HCT116 (cell line): Measurements from ENCODE around the gene DNMT3A. TPM values are rescaled to one million over a fixed set of nuclear protein-coding genes. Genes with fewer than 3 reads are reported as not detected.

Experiments
- ATAC-seq: fragments of 200-7000 bp; cut with Tn5 transposase; 2 replicates; pipeline ENCODE4 v1.9.1; 2020; ENCODE audit warnings: mild to moderate bottlenecking, moderate library complexity
- BruUV-seq: library from RNA; stranded (reverse); fragments of 400-500 nt; replicated peaks from 2 replicates; lab custom pipeline; 2021; lab: Mats Ljungman, UMichigan
- CTCF ChIA-PET: fragments of 300-600 bp; sonication (Branson Sonifier 250); formaldehyde crosslinking; loops from one replicate; lab custom pipeline; 2021; ENCODE audit warnings: antibody characterized with exemption; lab: Charles Lee
- POLR2A ChIA-PET: fragments of 300-600, 350-600 bp; sonication (Branson Sonifier 250); formaldehyde crosslinking; loops from one replicate; lab custom pipeline; 2021; ENCODE audit warnings: antibody characterized with exemption; lab: Charles Lee
- RAD21 ChIA-PET, 2 experiments: fragments of 300-600 bp; sonication (Branson Sonifier 250); formaldehyde crosslinking; loops; one replicate each; lab custom pipeline; 2023; ENCODE audit warnings: low total read pairs in 2 of 2; ENCODE audit not compliant: uncharacterized antibody in 2 of 2, unreplicated experiment in 2 of 2, low non-redundant PET in 1 of 2; lab: Charles Lee
- DNase-seq: peaks from one replicate; pipeline ENCODE4 v3.0.0-alpha.2; 2010; ENCODE audit warnings: low read depth, low spot score
- H2AFZ ChIP-seq: fragments of 200-600 bp; shearing (Covaris generic), sonication (generic); 2 replicates; pipeline ENCODE4 v1.6.1; 2017; ENCODE audit warnings: low read depth, mixed run types, mixed read lengths, antibody characterized with exemption, low read length; ENCODE audit not compliant: poor library complexity, severe bottlenecking
- H3K27ac ChIP-seq: 2 replicates; pipeline ENCODE4 v1.5.1; 2012; ENCODE audit warnings: low read depth, low read length
- H3K27me3 ChIP-seq: fragments of 200-600 bp; sonication (generic); 2 replicates; pipeline ENCODE4 v1.6.1; 2016; ENCODE audit warnings: mixed run types, low read length, mixed read lengths; ENCODE audit not compliant: insufficient read depth
- H3K36me3 ChIP-seq, 2 experiments: fragments of 200-500 bp in 1 of 2; fragments of 200-600 bp in 1 of 2; sonication (Bioruptor generic) in 1 of 2; sonication (generic) in 1 of 2; 2 replicates each; pipeline versions ENCODE4 v1.5.1 to v1.6.1; 2014 to 2016; ENCODE audit warnings: low read length in 2 of 2, inconsistent platforms in 1 of 2, mixed read lengths in 1 of 2, mixed run types in 1 of 2; ENCODE audit not compliant: insufficient read depth in 2 of 2, control insufficient read depth in 1 of 2
- H3K4me1 ChIP-seq, 2 experiments: fragments of 200-600 bp in 1 of 2; sonication (generic) in 1 of 2; 2 replicates each; pipeline versions ENCODE4 v1.5.1 to v1.6.1; 2012 to 2017; ENCODE audit warnings: low read length in 2 of 2, inconsistent platforms in 1 of 2, mild to moderate bottlenecking in 1 of 2, mixed read lengths in 1 of 2, mixed run types in 1 of 2, moderate library complexity in 1 of 2; ENCODE audit not compliant: insufficient read depth in 2 of 2, control insufficient read depth in 1 of 2
- H3K4me2 ChIP-seq: fragments of 200-600 bp; sonication (generic); 2 replicates; pipeline ENCODE4 v1.6.1; 2017; ENCODE audit warnings: mixed run types, low read length, mixed read lengths
- H3K4me3 ChIP-seq, 2 experiments: fragments of 200-600 bp in 1 of 2; sonication (generic) in 1 of 2; replicated peaks in 1 of 2; 2 replicates each; pipeline ENCODE4 v1.5.1; 2011 to 2016; ENCODE audit warnings: low read length in 2 of 2, control low read depth in 1 of 2, low read depth in 1 of 2, mild to moderate bottlenecking in 1 of 2, mixed read lengths in 1 of 2, mixed run types in 1 of 2
- H3K79me2 ChIP-seq: fragments of 200-600 bp; sonication (generic); 2 replicates; pipeline ENCODE4 v1.6.1; 2017; ENCODE audit warnings: mild to moderate bottlenecking, mixed run types, low read length, moderate library complexity, mixed read lengths; ENCODE audit not compliant: insufficient read depth
- H3K9ac ChIP-seq: fragments of 200-600 bp; sonication (generic); 2 replicates; pipeline ENCODE4 v1.6.1; 2016; ENCODE audit warnings: low read length, mixed read lengths
- H3K9me2 ChIP-seq: fragments of 200-600 bp; sonication (generic), shearing (Covaris generic); 2 replicates; pipeline ENCODE4 v1.6.1; 2017; ENCODE audit warnings: mixed run types, mild to moderate bottlenecking, moderate library complexity; ENCODE audit not compliant: insufficient read depth
- H3K9me3 ChIP-seq, 2 experiments: fragments of 200-500 bp in 1 of 2; fragments of 200-600 bp in 1 of 2; sonication (Bioruptor generic) in 1 of 2; sonication (generic) in 1 of 2; 2 replicates each; pipeline ENCODE4 v1.6.1; 2014 to 2017; ENCODE audit warnings: low read length in 2 of 2, mixed read lengths in 2 of 2, inconsistent platforms in 1 of 2, low read depth in 1 of 2, mild to moderate bottlenecking in 1 of 2, mixed run types in 1 of 2, moderate library complexity in 1 of 2; ENCODE audit not compliant: control insufficient read depth in 1 of 2, insufficient read depth in 1 of 2
- H4K20me1 ChIP-seq: fragments of 200-600 bp; sonication (generic), shearing (Covaris generic); 2 replicates; pipeline ENCODE4 v1.6.1; 2017; ENCODE audit warnings: mixed run types, mild to moderate bottlenecking, moderate library complexity; ENCODE audit not compliant: insufficient read depth
- CBX3 ChIP-seq: IDR thresholded peaks from 2 replicates; pipeline ENCODE4 v1.6.1; 2012; ENCODE audit warnings: low read depth
- EGR1 ChIP-seq: IDR thresholded peaks from 2 replicates; pipeline ENCODE4 v1.6.1; 2012; ENCODE audit warnings: low read depth
- ELF1 ChIP-seq: IDR thresholded peaks from 2 replicates; pipeline ENCODE4 v1.6.1; 2012; ENCODE audit warnings: low read depth, borderline replicate concordance
- EZH2 ChIP-seq: fragments of 200-600 bp; sonication (generic); IDR thresholded peaks from 2 replicates; pipeline ENCODE4 v1.6.1; 2017; ENCODE audit warnings: antibody characterized with exemption, mixed run types
- JUND ChIP-seq: IDR thresholded peaks from 2 replicates; pipeline ENCODE4 v1.6.1; 2012
- POLR2A ChIP-seq: IDR thresholded peaks from 2 replicates; pipeline ENCODE4 v1.7.0; 2011; ENCODE audit warnings: borderline replicate concordance; ENCODE audit not compliant: insufficient read depth, insufficient read length; ENCODE audit errors: extremely low read depth
- POLR2AphosphoS5 ChIP-seq: IDR thresholded peaks from 2 replicates; pipeline ENCODE4 v1.6.1; 2011; ENCODE audit warnings: mild to moderate bottlenecking, low read depth, low read length, moderate library complexity
- RAD21 ChIP-seq: IDR thresholded peaks from 2 replicates; pipeline ENCODE4 v1.6.1; 2012; ENCODE audit warnings: low read depth, mild to moderate bottlenecking
- SIN3A ChIP-seq: IDR thresholded peaks from 2 replicates; pipeline ENCODE4 v1.6.1; 2012; ENCODE audit warnings: low read depth
- SRF ChIP-seq: IDR thresholded peaks from 2 replicates; pipeline ENCODE4 v1.6.1; 2012; ENCODE audit warnings: low read depth
- TCF7L2 ChIP-seq: IDR thresholded peaks from 2 replicates; pipeline ENCODE4 v1.7.0; 2011; ENCODE audit warnings: borderline replicate concordance, inconsistent platforms; ENCODE audit not compliant: insufficient read depth, insufficient read length; ENCODE audit errors: extremely low read depth
- YY1 ChIP-seq: IDR thresholded peaks from 2 replicates; pipeline ENCODE4 v1.6.1; 2011; ENCODE audit warnings: low read length, low read depth, moderate library complexity, mild to moderate bottlenecking; ENCODE audit not compliant: insufficient replicate concordance; ENCODE audit errors: extremely low read depth
- intact Hi-C: fragments of 100-400 bp; cut with micrococcal nuclease; formaldehyde crosslinking; loops from 2 replicates; pipeline ENCODE4 v1.10.0; 2022
- total RNA-seq: library from RNA; stranded (reverse); gene quantifications from one replicate; pipeline ENCODE4 v1.2.1, GENCODE V29; 2021; ENCODE audit not compliant: unreplicated experiment
- TF ChIP-seq, protein P1 (sequence below): IDR thresholded peaks from 2 replicates; pipeline ENCODE4 v1.6.1; 2011; ENCODE audit warnings: mild to moderate bottlenecking, low read length, moderate library complexity; ENCODE audit not compliant: insufficient replicate concordance; ENCODE audit errors: extremely low read depth
- TF ChIP-seq, protein P2 (sequence below): IDR thresholded peaks from 2 replicates; pipeline ENCODE4 v1.6.1; 2012
- TF ChIP-seq, protein P3 (sequence below): IDR thresholded peaks from 2 replicates; pipeline ENCODE4 v1.6.1; 2012; ENCODE audit warnings: low read depth
- TF ChIP-seq, protein P4 (sequence below): IDR thresholded peaks from 2 replicates; pipeline ENCODE4 v1.6.1; 2012
- TF ChIP-seq, protein P5 (sequence below), 3 experiments: fragments of 200-600 bp in 1 of 3; sonication (generic) in 1 of 3; IDR thresholded peaks in 2 of 3; conservative IDR thresholded peaks in 1 of 3; 2 replicates each; pipeline ENCODE4 v1.5.1; 2012 to 2017; ENCODE audit warnings: low read depth in 2 of 3, low read length in 2 of 3, antibody characterized with exemption in 1 of 3, borderline replicate concordance in 1 of 3, control low read depth in 1 of 3, mild to moderate bottlenecking in 1 of 3, mixed read lengths in 1 of 3, mixed run types in 1 of 3, moderate library complexity in 1 of 3; ENCODE audit not compliant: insufficient read depth in 1 of 3

Gene DNMT3A
- total RNA-seq, 1 experiment from 2014 or later: 14.3 TPM

DNA sequence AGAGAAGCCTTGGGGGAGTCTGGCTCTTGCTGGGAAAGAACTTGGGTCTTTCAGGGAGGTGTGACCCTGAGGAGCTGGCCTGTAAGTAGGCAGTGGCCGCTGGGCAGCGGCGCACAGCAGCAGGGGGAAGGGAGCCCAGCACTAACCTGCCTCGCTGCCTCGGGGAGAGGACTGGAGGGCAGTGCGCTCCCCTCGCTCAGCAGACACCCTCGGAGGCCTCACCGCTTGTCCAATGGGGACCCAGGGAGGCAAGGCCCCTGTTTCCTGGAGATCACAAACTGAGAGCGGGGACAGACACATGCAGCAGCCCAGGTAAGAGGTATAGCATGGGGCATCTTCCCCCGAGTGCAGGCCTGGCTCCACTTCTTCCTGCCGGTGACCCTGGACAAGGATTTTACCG, 3.3 kb downstream of the DNMT3A start:
- no peaks in the 10 kb centered on the region for H3K9me3 ChIP-seq
- H3K4me2 ChIP-seq: no peak overlapping the region
- RAD21 ChIA-PET: no interaction called here
- no peaks in the 10 kb centered on the region for H3K9me2 ChIP-seq
- no peak overlapping the region for H3K9ac ChIP-seq
- intact Hi-C loops: no loop called here
- CTCF ChIA-PET: no interaction called here
- H3K27me3 ChIP-seq: no peaks in the 10 kb centered on the region
- ATAC-seq: no peak
- TF ChIP-seq CBX3 (no peak), SIN3A (no peak), TCF7L2 (no peak), POLR2A (no peak), YY1 (no peak), EZH2 (no peak), POLR2AphosphoS5 (no peak), EGR1 (no peak), ELF1 (no peak), SRF (no peak), RAD21 (no peak), JUND (no peak)
- TF ChIP-seq, protein P1, sequence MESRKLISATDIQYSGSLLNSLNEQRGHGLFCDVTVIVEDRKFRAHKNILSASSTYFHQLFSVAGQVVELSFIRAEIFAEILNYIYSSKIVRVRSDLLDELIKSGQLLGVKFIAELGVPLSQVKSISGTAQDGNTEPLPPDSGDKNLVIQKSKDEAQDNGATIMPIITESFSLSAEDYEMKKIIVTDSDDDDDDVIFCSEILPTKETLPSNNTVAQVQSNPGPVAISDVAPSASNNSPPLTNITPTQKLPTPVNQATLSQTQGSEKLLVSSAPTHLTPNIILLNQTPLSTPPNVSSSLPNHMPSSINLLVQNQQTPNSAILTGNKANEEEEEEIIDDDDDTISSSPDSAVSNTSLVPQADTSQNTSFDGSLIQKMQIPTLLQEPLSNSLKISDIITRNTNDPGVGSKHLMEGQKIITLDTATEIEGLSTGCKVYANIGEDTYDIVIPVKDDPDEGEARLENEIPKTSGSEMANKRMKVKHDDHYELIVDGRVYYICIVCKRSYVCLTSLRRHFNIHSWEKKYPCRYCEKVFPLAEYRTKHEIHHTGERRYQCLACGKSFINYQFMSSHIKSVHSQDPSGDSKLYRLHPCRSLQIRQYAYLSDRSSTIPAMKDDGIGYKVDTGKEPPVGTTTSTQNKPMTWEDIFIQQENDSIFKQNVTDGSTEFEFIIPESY: no peak
- TF ChIP-seq, protein P2, sequence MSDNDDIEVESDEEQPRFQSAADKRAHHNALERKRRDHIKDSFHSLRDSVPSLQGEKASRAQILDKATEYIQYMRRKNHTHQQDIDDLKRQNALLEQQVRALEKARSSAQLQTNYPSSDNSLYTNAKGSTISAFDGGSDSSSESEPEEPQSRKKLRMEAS: no peak
- TF ChIP-seq, protein P3, sequence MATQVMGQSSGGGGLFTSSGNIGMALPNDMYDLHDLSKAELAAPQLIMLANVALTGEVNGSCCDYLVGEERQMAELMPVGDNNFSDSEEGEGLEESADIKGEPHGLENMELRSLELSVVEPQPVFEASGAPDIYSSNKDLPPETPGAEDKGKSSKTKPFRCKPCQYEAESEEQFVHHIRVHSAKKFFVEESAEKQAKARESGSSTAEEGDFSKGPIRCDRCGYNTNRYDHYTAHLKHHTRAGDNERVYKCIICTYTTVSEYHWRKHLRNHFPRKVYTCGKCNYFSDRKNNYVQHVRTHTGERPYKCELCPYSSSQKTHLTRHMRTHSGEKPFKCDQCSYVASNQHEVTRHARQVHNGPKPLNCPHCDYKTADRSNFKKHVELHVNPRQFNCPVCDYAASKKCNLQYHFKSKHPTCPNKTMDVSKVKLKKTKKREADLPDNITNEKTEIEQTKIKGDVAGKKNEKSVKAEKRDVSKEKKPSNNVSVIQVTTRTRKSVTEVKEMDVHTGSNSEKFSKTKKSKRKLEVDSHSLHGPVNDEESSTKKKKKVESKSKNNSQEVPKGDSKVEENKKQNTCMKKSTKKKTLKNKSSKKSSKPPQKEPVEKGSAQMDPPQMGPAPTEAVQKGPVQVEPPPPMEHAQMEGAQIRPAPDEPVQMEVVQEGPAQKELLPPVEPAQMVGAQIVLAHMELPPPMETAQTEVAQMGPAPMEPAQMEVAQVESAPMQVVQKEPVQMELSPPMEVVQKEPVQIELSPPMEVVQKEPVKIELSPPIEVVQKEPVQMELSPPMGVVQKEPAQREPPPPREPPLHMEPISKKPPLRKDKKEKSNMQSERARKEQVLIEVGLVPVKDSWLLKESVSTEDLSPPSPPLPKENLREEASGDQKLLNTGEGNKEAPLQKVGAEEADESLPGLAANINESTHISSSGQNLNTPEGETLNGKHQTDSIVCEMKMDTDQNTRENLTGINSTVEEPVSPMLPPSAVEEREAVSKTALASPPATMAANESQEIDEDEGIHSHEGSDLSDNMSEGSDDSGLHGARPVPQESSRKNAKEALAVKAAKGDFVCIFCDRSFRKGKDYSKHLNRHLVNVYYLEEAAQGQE: no peak
- TF ChIP-seq, protein P4, sequence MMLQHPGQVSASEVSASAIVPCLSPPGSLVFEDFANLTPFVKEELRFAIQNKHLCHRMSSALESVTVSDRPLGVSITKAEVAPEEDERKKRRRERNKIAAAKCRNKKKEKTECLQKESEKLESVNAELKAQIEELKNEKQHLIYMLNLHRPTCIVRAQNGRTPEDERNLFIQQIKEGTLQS: no peak
- TF ChIP-seq, protein P5, sequence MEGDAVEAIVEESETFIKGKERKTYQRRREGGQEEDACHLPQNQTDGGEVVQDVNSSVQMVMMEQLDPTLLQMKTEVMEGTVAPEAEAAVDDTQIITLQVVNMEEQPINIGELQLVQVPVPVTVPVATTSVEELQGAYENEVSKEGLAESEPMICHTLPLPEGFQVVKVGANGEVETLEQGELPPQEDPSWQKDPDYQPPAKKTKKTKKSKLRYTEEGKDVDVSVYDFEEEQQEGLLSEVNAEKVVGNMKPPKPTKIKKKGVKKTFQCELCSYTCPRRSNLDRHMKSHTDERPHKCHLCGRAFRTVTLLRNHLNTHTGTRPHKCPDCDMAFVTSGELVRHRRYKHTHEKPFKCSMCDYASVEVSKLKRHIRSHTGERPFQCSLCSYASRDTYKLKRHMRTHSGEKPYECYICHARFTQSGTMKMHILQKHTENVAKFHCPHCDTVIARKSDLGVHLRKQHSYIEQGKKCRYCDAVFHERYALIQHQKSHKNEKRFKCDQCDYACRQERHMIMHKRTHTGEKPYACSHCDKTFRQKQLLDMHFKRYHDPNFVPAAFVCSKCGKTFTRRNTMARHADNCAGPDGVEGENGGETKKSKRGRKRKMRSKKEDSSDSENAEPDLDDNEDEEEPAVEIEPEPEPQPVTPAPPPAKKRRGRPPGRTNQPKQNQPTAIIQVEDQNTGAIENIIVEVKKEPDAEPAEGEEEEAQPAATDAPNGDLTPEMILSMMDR (IDR thresholded peaks at IDR 0.05 in 2 of 3, conservative IDR thresholded peaks at IDR 0.05 in 1 of 3; ENCODE audit: borderline replicate concordance in 1 of 3, insufficient read depth in 1 of 3, low read depth in 2 of 3, low read length in 2 of 3): no peak
- no peaks in the 10 kb centered on the region for H3K36me3 ChIP-seq
- 0 out of 2 replicates have a peak, but pooled peaks cover 5% of the 10 kb centered on the region for H3K79me2 ChIP-seq
- H3K4me3 ChIP-seq: no peak overlapping the region
- no peak for DNase-seq
- H4K20me1 ChIP-seq: no peaks in the 10 kb centered on the region
- no peak overlapping the region for H2AFZ ChIP-seq
- BruUV-seq: TSS peak; percentile 46
- POLR2A ChIA-PET: no interaction called here
- H3K27ac ChIP-seq: no peak overlapping the region
- H3K4me1 ChIP-seq: peaks cover 0 to 13% of the 10 kb centered on the region in 2 experiments; a peak in 2 of 4 replicates
